Measurements from ENCODE around the gene ANKRD24. TPM values are rescaled to one million over a fixed set of nuclear protein-coding genes. Genes with fewer than 3 reads are reported as not detected.

The ANKRD24 gene
- total and polyA plus RNA-seq, 2 of the 13 experiments (the other 11 are each of a cell fraction or from before 2014, with no cell fraction given), result 0.13 to 0.24 TPM

DNA sequence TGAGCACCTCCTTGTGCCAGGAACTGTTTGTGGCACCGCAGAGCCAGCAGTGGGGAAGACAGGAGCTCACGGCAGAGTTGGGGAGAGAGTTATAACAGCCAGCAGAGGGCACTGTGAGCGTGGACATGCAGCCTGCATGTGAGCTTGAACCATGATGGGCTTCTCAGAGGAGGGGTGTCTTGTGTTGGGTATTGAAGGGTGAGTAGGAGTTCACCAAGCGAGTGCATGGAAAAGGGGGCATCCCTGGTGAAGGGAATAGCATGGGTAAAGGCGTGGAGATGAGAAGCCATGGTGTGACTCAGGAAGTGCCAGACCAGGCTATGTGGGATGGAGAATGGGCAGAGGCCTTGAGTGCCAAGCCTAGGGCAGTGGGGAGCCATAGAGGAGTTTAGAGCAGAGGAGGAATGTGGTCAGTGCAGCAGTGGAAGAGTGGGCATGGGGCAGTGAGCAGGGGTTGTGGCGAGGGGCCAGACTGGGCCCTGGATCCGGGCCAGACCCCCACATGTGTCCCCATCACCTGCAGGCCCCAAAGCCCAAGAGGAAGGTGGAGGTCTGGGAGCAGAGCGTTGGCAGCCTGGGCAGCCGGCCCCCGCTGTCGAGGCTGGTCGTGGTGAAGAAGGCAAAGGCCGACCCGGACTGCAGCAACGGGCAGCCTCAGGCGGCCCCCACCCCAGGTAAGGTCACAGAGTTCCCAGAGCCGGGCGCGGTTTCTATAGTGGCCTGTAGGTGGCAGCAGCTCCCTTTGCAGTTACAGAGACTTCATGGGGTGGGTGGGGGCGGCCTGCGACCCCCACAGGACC is 84.8 kb downstream of the ANKRD24 start (continued):
- TF ChIP-seq ZFP1 (CRISPR knock-in tag; IDR thresholded peaks at IDR 0.05) (no peak), KDM5B (CRISPR knock-in tag; IDR thresholded peaks at IDR 0.05; ENCODE audit: borderline replicate concordance) (no peak), CREB1 (IDR thresholded peaks at IDR 0.05) (no peak), CREB1 (CRISPR knock-in tag; IDR thresholded peaks at IDR 0.05) (no peak), ZNF776 (CRISPR knock-in tag; IDR thresholded peaks at IDR 0.05) (no peak), GABPB1 (CRISPR knock-in tag; IDR thresholded peaks at IDR 0.05) (no peak; the same call in 1 of the 2 replicates), ZNF879 (CRISPR knock-in tag; IDR thresholded peaks at IDR 0.05) (no peak), MTERF4 (CRISPR knock-in tag; IDR thresholded peaks at IDR 0.05) (0 out of 2 replicates have a peak, but pooled peaks have one; percentile 26), PRPF4 (IDR thresholded peaks at IDR 0.05; ENCODE audit: low read depth, low read length, poor library complexity, severe bottlenecking) (no peak), SMARCE1 (IDR thresholded peaks at IDR 0.05; ENCODE audit: borderline replicate concordance) (no peak), ZNF670 (CRISPR knock-in tag; IDR thresholded peaks at IDR 0.05; ENCODE audit: borderline replicate concordance) (no peak), TAF1 (CRISPR knock-in tag; IDR thresholded peaks at IDR 0.05) (no peak), PPARG (CRISPR knock-in tag; conservative IDR thresholded peaks at IDR 0.05) (no peak), HMGXB3 (CRISPR knock-in tag; IDR thresholded peaks at IDR 0.05; ENCODE audit: borderline replicate concordance) (no peak), ETS1 (CRISPR knock-in tag; IDR thresholded peaks at IDR 0.05) (no peak)
- TF ChIP-seq, protein P1, sequence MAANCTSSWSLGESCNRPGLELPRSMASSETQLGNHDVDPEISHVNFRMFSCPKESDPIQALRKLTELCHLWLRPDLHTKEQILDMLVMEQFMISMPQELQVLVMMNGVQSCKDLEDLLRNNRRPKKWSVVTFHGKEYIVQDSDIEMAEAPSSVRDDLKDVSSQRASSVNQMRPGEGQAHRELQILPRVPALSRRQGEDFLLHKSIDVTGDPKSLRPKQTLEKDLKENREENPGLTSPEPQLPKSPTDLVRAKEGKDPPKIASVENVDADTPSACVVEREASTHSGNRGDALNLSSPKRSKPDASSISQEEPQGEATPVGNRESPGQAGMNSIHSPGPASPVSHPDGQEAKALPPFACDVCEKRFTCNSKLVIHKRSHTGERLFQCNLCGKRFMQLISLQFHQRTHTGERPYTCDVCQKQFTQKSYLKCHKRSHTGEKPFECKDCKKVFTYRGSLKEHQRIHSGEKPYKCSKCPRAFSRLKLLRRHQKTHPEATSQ (CRISPR knock-in tag; IDR thresholded peaks at IDR 0.05; ENCODE audit: borderline replicate concordance), result no peak
- TF ChIP-seq, protein P2, sequence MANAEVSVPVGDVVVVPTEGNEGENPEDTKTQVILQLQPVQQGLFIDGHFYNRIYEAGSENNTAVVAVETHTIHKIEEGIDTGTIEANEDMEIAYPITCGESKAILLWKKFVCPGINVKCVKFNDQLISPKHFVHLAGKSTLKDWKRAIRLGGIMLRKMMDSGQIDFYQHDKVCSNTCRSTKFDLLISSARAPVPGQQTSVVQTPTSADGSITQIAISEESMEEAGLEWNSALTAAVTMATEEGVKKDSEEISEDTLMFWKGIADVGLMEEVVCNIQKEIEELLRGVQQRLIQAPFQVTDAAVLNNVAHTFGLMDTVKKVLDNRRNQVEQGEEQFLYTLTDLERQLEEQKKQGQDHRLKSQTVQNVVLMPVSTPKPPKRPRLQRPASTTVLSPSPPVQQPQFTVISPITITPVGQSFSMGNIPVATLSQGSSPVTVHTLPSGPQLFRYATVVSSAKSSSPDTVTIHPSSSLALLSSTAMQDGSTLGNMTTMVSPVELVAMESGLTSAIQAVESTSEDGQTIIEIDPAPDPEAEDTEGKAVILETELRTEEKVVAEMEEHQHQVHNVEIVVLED (CRISPR knock-in tag; IDR thresholded peaks at IDR 0.05; ENCODE audit: borderline replicate concordance), result no peak
- TF ChIP-seq, protein P3, sequence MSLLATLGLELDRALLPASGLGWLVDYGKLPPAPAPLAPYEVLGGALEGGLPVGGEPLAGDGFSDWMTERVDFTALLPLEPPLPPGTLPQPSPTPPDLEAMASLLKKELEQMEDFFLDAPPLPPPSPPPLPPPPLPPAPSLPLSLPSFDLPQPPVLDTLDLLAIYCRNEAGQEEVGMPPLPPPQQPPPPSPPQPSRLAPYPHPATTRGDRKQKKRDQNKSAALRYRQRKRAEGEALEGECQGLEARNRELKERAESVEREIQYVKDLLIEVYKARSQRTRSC (CRISPR knock-in tag; IDR thresholded peaks at IDR 0.05; ENCODE audit: low read depth), result no peak
